GM15510 (cell line): ENCODE measurements around the gene SLC4A9.

Source experiments
- POLR2A ChIP-seq: IDR thresholded peaks from 3 replicates; pipeline ENCODE4 v1.6.1; 2011; ENCODE audit warnings: borderline replicate concordance; ENCODE audit not compliant: insufficient read length; ENCODE audit errors: extremely low read depth

The SLC4A9 gene

GRCh38 chr5:140391732-140392131 lies 31.7 kb downstream of the SLC4A9 start:
- TF ChIP-seq POLR2A: no peak

- no peak for TF ChIP-seq POLR2A
These were observed 33.7 kb downstream of the SLC4A9 start for GRCh38 chr5:140393738-140394137.

- no peak for TF ChIP-seq POLR2A
These were observed 38.4 kb downstream of the SLC4A9 start for GRCh38 chr5:140398379-140398811.

DNA sequence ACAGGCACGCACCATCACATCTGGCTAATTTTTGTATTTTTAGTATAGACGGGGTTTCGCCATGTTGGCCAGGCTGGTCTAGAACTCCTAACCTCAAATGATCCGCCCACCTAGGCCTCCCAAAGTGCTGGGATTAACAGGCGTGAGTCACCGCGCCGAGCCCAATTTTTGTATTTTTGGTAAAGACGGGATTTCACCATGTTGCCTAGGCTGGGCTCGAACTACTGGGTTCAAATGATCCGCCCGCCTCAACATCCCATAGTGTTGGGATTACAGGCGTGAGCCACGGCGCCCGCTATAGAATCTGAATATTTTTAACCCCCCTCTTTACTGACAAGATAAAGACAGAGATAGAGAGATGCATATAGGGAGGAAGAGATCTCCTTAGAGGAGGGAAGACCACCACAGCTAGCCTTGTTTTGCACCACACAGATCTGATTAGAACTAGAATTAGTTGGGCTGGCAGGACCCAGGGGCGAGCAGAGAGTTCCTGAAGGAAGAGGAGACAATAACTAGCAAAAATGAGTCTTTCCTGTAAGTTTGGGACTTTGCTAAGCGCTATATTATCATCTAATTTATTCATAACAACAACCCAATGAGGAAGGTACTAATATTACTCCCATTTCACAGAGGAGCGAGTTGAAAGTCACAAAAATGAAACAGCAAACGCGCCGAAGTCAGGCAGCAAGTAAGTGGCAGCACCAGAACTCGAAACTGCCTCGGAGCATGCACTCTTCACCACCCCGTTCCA lies 40.2 kb downstream of the SLC4A9 start:
- TF ChIP-seq POLR2A: no peak

DNA sequence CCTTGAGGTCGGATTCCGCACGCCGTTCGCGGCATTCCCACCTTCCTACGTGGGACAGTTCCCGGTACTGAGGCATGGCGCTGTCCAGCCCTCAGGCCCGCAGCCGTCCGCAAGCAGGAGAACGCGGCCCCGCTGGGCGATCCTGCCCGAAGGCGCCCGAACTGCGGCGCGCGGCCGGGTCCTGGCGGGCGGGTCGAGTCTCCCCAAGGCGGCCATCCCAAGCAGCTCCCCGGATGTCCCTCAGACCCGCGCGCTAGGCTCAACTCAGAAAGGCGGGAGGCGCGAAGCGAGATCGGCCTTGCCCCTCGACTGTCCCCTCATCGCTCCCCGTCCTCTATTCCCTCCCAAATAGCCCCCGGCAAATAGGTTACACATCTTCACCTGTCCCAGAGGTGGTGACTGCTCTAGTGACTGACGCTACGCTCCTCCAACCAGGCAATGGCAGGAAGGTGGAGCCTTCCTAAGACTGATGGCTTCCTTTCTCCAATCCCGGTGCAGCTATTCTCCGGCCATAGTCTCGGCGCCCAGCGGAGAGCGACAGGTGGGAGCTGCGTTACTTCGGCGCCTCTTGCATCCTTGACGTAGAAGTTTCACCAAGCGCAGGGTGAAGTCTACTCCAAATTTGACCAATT lies 40.9 kb downstream of the SLC4A9 start:
- peak; percentile 77 for TF ChIP-seq POLR2A

DNA sequence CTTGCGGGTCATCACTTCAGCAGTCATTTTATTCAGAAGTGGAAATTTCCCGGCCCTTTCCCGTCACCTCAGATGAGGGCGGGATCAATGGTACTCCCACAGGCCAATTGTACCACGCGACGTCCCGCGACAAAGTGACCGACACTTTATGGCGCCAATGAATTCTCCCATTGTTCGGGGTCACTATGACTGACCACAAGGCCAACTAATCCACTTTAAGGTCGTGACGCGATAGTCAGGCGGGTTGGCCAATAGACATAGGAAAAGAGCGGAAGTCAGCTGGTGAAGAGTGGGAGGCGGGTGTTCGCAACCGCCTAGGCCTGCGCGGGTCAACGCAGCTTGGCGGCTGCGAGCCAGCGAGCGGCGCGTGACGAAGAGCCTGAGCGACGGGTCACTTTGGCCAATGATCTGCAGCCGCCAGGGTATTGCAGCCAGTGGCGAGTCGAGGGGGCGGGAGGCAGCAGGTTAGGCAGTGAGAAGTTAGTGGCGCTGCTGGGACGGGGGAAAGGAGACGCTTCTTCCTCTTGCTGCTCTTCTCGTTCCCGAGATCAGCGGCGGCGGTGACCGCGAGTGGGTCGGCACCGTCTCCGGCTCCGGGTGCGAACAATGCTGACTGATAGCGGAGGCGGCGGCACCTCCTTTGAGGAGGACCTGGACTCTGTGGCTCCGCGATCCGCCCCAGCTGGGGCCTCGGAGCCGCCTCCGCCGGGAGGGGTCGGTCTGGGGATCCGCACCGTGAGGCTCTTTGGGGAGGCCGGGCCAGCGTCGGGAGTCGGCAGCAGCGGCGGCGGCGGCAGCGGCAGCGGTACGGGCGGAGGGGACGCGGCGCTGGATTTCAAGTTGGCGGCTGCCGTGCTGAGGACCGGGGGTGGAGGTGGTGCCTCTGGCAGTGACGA lies 41.6 kb downstream of the SLC4A9 start, which contains the start of gene ANKHD1:
ANKHD1 (plus strand) TSS at position 472 of the 896 bp plus-strand sequence; CDS start at position 607, 135 bp downstream.
- peak; percentile 87 for TF ChIP-seq POLR2A

DNA sequence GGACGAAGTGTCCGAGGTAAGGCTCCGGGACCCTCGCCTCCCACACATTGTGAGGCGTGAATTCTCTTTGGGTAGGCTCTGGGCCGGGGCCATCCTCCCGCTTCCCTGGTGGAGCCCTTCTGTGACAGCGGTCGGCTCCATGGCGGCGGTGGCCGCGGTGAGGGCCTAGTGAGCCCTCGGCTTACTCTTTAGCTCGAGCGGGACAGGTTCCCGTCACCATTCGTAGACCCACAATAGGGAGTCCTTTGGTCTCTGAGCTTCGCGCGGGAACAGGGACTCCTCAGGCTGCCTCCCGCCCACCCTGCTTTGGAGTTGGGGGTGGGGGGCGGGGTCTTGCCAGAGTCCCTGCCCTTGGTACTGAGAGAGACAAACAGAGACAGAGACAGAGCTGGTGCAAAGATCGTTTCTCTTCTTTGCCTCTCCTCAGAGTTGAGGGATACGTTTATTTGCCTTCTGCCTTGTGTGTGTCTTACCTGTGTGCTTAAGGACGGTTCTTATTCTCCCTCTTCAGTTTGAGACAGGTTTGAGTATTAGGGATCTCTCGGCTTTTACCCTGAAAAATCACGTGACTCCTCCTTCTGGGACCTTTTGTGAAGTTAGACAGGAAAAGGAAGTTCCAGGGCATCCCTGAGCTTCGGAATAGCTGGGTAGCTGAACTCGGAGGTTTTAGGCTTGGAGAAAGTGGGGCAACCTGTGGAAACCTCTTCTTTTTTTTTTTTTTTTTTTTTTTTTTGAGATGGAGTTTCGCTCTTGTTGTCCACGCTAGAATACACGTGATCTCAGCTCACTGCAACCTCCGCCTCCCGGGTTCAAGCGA lies 42.5 kb downstream of the SLC4A9 start:
- TF ChIP-seq POLR2A: no peak

GRCh38 chr5:140403613-140404012 lies 43.6 kb downstream of the SLC4A9 start:
- no peak for TF ChIP-seq POLR2A

DNA sequence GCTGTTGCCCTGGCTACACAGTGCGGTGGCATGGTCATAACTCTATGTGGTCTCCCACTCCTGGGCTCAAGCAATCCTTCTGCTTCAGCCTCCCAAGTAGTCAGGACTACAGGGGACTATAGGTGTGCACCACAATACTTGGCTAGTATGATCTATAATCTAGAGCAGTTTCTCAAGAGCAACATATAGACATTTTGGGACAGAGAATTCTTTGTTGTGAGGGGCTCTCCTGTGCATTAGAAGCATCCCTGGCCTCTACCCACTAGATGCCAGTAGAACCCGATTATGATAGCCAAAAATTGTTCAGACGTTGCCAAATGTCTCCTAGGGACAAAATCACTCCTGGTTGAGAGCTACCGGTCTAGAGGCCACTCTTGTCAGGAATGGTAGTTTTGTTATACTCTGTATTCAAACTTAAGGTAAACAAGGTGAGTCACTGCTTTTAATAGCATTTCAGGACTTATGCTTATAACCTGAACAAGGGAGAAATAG lies 48.8 kb downstream of the SLC4A9 start:
- TF ChIP-seq POLR2A: no peak

- no peak for TF ChIP-seq POLR2A
These were observed 53.2 kb downstream of the SLC4A9 start for GRCh38 chr5:140413230-140413629.

- TF ChIP-seq POLR2A: no peak
These were observed 57.2 kb downstream of the SLC4A9 start for GRCh38 chr5:140417235-140417634.

DNA sequence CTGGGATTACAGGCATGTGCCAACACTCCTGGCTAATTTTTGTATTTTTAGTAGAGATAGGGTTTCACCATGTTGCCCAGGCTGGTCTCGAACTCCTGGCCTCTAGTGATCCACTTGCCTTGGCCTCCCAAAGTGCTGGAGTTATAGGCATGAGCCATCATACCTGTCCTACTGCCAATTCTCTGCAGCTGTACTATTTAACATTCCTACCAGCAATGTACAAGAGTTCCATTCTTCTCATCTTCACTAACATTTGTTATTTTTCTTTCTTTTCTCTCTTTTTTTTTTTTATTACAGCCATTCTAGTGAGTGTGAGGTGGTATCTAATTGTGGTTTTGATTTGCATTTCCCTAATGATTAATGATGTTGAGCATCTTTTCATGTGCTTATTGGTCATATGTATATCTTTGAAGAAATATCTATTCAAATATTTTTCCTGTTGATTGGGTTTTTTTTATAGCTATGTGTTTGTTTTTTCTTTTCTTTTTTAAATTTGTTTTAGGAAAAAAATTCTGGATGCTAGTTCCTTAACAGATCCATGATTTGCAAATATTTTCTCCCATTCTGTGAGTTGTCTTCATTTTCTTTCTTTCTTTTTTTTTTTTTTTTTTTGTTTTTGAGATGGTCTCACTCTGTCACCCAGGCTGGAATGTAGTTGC lies 59.0 kb downstream of the SLC4A9 start:
- no peak for TF ChIP-seq POLR2A

GRCh38 chr5:140420226-140420570 lies 60.2 kb downstream of the SLC4A9 start:
- TF ChIP-seq POLR2A: no peak
